ENCODE data around the gene SESN1. TPM values are rescaled to one million over a fixed set of nuclear protein-coding genes. Genes with fewer than 3 reads are reported as not detected.

Gene SESN1
- total RNA-seq, 1 donor from 2014 or later, result 40.8 TPM

DNA sequence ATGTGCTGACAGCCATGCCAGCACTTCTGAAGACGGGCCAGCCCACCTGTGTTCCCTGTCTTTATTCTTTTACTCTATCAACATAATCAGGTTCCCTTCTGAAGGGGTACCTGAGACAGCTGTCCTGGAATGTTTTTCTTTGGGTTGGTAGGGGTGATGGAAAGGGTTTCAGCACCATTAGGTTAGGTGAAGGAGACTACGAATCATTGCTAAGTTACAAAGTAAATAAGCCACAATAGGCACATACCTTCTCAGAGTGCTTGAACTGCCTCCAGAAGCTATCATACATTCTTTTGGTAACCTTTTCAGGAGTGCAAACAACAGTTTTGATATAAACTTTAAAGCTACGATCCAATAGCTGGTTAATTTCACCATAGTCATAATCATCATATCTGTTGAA, 106.3 kb downstream of the SESN1 start:
- TF ChIP-seq, protein P1, sequence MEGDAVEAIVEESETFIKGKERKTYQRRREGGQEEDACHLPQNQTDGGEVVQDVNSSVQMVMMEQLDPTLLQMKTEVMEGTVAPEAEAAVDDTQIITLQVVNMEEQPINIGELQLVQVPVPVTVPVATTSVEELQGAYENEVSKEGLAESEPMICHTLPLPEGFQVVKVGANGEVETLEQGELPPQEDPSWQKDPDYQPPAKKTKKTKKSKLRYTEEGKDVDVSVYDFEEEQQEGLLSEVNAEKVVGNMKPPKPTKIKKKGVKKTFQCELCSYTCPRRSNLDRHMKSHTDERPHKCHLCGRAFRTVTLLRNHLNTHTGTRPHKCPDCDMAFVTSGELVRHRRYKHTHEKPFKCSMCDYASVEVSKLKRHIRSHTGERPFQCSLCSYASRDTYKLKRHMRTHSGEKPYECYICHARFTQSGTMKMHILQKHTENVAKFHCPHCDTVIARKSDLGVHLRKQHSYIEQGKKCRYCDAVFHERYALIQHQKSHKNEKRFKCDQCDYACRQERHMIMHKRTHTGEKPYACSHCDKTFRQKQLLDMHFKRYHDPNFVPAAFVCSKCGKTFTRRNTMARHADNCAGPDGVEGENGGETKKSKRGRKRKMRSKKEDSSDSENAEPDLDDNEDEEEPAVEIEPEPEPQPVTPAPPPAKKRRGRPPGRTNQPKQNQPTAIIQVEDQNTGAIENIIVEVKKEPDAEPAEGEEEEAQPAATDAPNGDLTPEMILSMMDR (IDR thresholded peaks at IDR 0.05), result no peak
- TF ChIP-seq EZH2phosphoT487 (IDR thresholded peaks at IDR 0.05) (no peak), EZH2 (IDR thresholded peaks at IDR 0.05) (no peak)
- Histone ChIP-seq H3K9me3 (ENCODE audit: low read depth) (no peaks in the 10 kb centered on the region), H2AFZ (replicated peaks) (no peak overlapping the region), H3K79me2 (ENCODE audit: low read depth) (no peaks in the 10 kb centered on the region), H3K27ac (no peak overlapping the region), H3K4me2 (no peak overlapping the region), H3F3A (ENCODE audit: low read depth) (no peaks in the 10 kb centered on the region), H4K20me1 (ENCODE audit: low read depth) (no peaks in the 10 kb centered on the region), H3K36me3 (peaks cover 8% of the 10 kb centered on the region), H3K27me3 (no peaks in the 10 kb centered on the region), H3K9ac (no peak overlapping the region), H3K4me1 (no peaks in the 10 kb centered on the region), H3K4me3 (no peak overlapping the region)
- DNase-seq (ENCODE audit: low spot score), result no peak
- H3K27ac Mint-ChIP-seq, result no peak overlapping the region
- H3K27me3 Mint-ChIP-seq (ENCODE audit: insufficient read depth, low read depth), result no peaks in the 10 kb centered on the region
- no peaks in the 10 kb centered on the region for H3K4me1 Mint-ChIP-seq
- H3K36me3 Mint-ChIP-seq, result peaks cover 10% of the 10 kb centered on the region
- no peak overlapping the region for H3K4me3 Mint-ChIP-seq
- H3K9me3 Mint-ChIP-seq, result no peaks in the 10 kb centered on the region

DNA sequence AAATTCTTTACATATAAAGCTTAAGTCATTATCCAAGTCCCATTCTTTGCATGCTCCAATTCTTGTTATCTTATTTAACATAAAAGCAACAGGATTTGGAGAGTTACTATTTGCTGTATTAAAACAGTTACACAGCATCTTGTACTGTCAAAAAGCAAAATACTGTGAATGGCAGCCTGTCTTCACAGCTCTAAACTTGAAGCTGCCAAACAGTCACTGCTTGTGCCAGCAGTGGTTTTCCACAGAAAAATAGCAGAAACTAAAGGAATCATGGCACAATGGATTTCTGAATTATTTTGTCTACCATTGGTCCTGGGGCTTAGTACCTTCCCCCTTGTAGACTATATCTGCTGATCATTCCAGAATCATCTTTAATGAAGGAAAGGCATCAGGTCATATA, 107.5 kb downstream of the SESN1 start:
- Histone ChIP-seq H3K4me1 (no peaks in the 10 kb centered on the region), H3K79me2 (ENCODE audit: low read depth) (no peaks in the 10 kb centered on the region), H3K27me3 (no peaks in the 10 kb centered on the region), H2AFZ (replicated peaks) (no peak overlapping the region), H3K4me2 (no peak overlapping the region), H3K4me3 (no peak overlapping the region), H3K9me3 (ENCODE audit: low read depth) (no peaks in the 10 kb centered on the region), H3F3A (ENCODE audit: low read depth) (no peaks in the 10 kb centered on the region), H3K9ac (no peak overlapping the region), H4K20me1 (ENCODE audit: low read depth) (no peaks in the 10 kb centered on the region), H3K27ac (no peak overlapping the region), H3K36me3 (no peaks in the 10 kb centered on the region)
- no peaks in the 10 kb centered on the region for H3K27me3 Mint-ChIP-seq (ENCODE audit: insufficient read depth, low read depth)
- DNase-seq (ENCODE audit: low spot score), result no peak
- TF ChIP-seq EZH2 (IDR thresholded peaks at IDR 0.05) (no peak), EZH2phosphoT487 (IDR thresholded peaks at IDR 0.05) (no peak)
- TF ChIP-seq, protein P1 (IDR thresholded peaks at IDR 0.05), result no peak
- no peaks in the 10 kb centered on the region for H3K4me1 Mint-ChIP-seq
- H3K9me3 Mint-ChIP-seq, result no peaks in the 10 kb centered on the region
- peaks cover 10% of the 10 kb centered on the region for H3K36me3 Mint-ChIP-seq
- no peak overlapping the region for H3K4me3 Mint-ChIP-seq
- H3K27ac Mint-ChIP-seq, result no peak overlapping the region

DNA sequence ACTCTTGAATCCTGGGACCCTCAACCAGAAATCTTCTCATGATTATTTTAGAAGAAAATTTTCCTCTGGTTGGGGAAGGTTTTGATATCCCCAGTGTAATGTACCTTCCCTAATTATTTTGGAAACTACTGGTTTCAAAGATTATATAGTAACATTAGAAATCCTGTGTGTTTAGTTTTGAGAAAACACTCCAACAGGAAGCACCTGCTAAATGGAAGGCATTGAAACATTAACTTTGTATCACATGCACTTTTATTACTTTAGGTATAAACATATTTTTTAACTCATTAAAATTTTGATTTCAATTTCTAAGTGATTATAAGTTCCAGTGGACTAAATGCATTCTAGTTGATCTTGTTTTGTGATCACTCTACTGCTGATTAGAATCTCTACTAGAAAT, 109.3 kb downstream of the SESN1 start:
- Histone ChIP-seq H3K79me2 (ENCODE audit: low read depth) (no peaks in the 10 kb centered on the region), H4K20me1 (ENCODE audit: low read depth) (no peaks in the 10 kb centered on the region), H3K9ac (no peak overlapping the region), H3K4me1 (no peaks in the 10 kb centered on the region), H3K27me3 (no peaks in the 10 kb centered on the region), H3K27ac (no peak overlapping the region), H3K4me3 (no peak overlapping the region), H3K36me3 (no peaks in the 10 kb centered on the region), H3K4me2 (no peak overlapping the region), H2AFZ (replicated peaks) (no peak overlapping the region), H3F3A (ENCODE audit: low read depth) (no peaks in the 10 kb centered on the region), H3K9me3 (ENCODE audit: low read depth) (no peaks in the 10 kb centered on the region)
- no peak overlapping the region for H3K4me3 Mint-ChIP-seq
- H3K36me3 Mint-ChIP-seq, result peaks cover 10% of the 10 kb centered on the region
- H3K9me3 Mint-ChIP-seq, result peaks cover 4% of the 10 kb centered on the region
- H3K27me3 Mint-ChIP-seq (ENCODE audit: insufficient read depth, low read depth), result no peaks in the 10 kb centered on the region
- H3K4me1 Mint-ChIP-seq, result no peaks in the 10 kb centered on the region
- DNase-seq (ENCODE audit: low spot score), result no peak
- no peak overlapping the region for H3K27ac Mint-ChIP-seq
- TF ChIP-seq, protein P1 (IDR thresholded peaks at IDR 0.05), result no peak
- TF ChIP-seq EZH2phosphoT487 (IDR thresholded peaks at IDR 0.05), result no peak
- no peak for TF ChIP-seq EZH2 (IDR thresholded peaks at IDR 0.05)

Measured in neural progenitor cell (in vitro differentiated cells).